ENCODE measurements around the gene WNT9A.

Gene WNT9A

GRCh38 chr1:227907439-227908015 is 40.2 kb downstream of the WNT9A start:
- no peak for DNase-seq

DNA sequence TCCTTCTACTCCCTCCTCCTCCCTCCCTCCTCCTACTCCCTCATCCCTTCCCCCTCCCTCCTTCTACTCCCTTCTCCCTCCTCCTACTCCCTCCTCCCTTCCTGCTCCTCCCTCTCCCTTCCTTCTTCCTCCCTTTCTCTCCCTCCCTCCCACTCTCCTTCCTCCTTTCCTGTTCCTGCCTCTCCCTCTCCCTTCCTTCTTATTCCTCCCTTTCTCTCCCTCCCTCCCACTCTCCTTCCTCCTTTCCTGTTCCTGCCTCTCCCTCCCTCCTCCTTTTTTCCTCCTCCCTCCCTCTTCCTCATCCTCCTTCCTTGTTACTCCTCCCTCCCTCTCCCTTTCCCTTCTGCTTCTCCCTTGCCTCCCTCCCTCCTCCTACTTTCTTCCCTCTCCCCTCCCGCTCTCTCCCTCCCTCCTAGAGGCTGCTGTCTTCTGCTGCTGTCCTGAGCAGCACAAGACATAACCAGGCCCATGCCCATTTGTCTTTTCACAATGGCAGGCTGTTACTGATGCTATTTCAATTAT is 41.1 kb downstream of the WNT9A start:
- DNase-seq, result no peak

- DNase-seq, result no peak
Observed at GRCh38 chr1:227905573-227906487, 41.9 kb downstream of the WNT9A start.

GRCh38 chr1:227904541-227905335 is 43.0 kb downstream of the WNT9A start:
- no peak for DNase-seq

DNA sequence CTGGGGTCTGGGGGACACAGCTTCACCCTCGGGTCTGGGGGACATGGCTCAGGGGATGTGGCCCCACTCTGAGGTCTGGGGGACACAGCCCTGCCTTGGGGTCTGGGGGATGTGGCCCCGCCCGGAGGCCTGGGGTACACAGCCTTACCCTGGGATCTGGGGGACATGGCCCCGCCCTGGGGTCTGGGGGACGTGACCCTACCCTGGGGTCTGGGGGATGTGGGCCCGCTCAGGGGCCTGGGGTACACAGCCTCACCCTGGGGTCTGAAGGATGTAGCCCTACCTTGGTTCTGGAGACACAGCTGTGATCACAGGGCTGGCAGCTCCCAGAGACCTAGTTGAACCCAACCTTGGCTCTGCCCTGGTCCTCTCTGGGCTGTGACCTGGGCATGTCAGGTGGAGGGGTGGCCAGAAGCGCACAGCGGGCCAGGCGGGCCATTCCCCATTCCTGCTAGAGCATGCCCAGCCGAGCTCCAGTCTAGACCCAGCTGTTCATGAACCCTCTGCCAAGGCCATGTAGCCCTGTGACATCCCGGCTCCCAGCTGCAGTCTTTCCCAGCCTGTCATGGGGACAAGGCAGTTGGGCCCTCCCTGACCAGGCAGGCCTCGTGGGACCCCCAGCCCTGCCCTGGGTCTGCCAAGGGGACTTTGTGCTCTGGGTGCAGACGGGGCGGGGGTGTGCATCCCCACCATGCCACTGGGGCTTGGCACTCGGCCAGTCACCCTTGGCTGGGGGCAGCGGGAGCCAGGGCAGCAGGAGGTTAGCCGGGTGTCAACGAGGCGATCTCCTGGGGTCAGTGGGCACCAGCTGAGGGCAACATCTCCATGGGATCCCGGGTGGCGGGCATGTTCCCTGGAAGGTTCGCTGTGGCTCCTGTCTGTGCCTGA is 43.9 kb downstream of the WNT9A start:
- no peak for DNase-seq

DNA sequence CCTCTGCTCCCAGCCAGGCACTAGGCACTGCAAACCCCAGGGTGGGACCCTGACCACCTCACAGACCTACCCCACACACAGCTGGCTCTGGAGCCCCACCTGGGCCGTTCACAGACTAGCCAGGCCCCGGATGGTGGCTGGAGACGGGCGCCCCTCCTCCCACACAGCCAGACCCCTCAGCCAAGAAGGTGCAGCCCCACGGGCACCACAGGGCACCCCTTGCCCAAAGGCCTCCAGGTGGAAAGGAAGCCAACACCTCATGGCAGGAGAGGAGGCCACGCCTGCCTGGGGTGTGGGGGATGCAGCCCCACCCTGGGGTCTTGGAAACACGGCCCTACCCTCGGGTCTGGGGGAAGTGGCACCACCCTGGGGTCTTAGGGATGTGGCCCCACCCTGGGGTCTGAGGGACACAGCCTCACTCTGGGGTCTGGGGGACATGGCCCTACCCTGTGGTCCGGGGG is 44.6 kb downstream of the WNT9A start:
- no peak for DNase-seq

- DNase-seq, result no peak
Observed at GRCh38 chr1:227902641-227902990, 45.1 kb downstream of the WNT9A start.

DNA sequence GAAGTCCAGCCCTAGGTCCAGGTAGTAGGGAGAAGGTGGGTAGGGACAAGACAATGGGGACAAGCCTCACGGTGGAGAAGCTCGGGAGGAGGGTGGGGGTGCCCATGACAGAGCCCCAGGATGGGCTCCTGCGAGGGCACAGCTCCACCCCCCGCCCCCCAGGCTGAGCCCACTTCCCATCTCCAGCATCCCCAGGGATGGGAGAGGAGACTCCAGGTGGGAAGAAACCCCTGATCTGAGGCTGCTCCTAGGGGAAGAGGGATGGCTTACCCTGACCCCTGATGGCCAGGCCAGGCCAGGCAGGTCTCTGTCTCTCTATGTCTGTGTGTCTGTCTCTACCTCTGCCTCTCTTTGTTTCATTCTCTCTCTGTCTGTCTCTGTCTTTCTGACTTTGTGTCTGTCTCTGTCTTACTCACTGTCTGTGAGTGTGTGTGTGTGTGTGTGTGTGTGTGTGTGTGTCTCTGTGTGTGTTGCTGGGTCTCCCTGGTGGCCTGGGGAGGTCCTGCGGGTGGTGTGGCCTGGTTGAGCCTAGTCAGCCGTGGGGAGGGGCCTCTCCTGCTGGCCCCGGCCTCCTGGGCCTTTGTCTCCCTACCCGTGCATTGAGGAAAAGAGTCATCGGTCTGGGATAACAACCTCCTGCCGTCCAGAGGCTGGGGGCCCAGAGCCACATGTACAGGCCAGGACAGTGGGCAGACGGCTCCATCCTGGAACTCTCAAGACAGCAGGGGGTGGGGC is 45.7 kb downstream of the WNT9A start:
- DNase-seq, result no peak

- DNase-seq, result no peak
Observed at GRCh38 chr1:227901239-227901905, 46.4 kb downstream of the WNT9A start.

DNA sequence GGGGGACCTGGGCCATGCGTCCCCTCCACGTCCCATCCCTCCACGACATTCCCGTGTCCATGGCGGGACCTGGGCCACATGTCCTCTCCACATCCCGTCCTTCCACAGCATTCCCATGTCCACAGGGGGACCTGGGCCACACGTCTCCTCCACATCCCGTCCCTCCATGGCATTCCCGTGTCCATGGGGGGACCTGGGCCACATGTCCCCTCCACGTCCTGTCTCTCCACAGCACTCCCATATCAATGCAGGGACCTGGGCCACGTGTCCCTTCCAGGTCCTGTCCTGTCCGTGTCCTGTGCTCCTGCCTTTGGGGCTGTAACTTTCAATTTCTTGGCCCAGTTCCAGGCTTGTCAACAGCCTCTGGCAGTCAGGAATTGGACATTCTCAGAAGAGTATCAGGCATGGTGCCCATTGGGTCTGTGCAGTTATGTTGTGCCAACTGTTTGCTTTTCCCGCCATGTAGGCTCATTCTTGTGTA is 47.1 kb downstream of the WNT9A start:
- DNase-seq, result no peak

DNA sequence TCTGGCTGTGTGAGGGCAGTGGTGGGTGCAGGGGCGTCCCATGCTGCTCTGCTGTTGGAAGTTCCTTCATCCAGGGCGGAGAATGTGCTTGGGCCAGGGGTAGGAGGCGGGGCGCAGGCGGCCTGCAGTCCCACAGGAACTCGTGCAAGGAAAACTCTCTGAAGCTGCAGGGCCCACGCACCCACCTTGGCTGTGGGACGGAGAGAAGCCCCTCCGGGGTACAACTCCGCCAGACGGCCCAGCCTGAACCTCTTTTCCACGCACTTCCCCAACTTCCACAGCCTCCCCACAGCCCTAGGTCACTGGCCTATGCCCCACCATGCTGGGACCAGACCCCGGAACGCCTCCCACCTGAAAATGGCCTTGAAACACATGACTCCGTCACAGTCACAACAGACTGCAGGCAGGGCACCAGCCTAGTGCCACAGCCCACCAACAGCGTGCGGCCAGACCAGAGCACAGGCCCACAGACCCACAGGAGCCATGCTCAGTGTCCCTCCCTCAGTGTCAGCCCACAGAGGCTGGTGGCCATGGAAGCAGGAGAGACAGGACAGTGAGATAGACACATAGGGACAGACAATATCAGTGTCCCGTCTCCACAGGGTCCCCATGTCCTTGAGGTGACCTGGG is 47.8 kb downstream of the WNT9A start:
- DNase-seq, result no peak

DNA sequence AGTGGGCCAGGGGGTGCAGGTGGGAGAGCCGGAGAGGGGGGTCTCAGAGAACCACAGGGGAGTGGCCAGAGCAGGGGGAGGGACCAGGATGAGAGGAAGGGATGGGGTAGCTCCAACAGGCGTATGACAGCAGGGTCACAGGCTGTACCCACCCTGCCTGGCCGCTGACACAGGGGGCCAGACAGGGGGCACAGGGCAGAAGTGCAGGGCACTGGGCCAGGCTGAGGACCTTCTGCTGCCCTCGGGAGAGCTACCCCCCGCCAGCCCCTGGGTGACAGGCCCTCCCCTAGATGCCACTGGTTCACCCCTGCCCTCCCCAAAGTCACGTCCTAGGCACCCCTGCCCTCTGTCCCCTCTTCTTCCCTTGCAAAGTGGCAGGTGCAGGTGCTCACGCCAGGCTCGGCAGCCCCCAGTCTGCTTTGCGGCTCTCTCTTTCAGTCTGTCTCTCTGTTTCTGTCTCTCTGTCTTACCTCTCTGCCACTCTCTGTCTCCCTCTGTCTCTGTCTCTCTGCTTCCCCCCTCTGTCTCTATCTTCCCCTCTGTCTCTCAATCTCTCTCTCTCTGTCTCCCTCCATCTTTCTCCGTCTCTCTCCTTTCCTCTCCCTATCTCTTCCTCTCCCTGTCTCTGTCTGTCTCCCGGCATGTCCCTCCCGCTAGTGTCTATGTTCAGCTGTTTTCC is 48.5 kb downstream of the WNT9A start:
- no peak for DNase-seq

GRCh38 chr1:227898502-227899140 is 49.1 kb downstream of the WNT9A start:
- no peak for DNase-seq

DNA sequence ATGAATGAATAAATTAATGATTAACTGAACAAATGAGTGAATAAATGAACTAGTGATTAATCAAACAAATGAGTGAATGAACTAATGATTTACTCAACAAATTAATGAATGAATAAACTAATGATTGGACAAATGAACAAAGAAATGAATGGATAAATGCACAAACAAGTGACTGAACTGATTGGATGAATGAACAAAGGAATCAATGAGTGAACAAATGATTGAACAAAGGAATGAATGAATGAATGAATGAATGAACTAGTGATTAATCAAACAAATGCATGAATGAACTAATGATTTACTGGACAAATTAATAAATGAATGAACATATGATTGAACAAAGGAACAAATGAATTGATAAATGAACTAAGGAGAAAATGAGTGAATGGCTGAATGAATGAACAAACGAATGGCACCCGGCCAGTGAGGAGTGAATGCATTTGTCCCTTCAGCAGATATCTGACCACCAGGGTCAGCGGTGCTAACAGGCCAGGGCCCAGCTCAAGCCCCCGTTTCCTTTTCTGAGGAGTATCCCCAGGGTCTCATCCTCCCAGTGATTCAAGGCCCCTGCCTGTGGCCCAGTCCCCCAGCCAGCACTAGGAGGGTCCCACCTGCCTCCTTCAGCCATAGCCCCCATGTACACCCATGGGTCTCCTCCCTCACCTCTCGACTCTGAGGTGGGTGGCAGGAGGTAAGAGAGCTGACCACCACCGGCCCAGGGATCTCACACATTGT is 49.9 kb downstream of the WNT9A start:
- DNase-seq, result no peak

GRCh38 chr1:227896710-227897655 is 50.7 kb downstream of the WNT9A start:
- no peak for DNase-seq

DNA sequence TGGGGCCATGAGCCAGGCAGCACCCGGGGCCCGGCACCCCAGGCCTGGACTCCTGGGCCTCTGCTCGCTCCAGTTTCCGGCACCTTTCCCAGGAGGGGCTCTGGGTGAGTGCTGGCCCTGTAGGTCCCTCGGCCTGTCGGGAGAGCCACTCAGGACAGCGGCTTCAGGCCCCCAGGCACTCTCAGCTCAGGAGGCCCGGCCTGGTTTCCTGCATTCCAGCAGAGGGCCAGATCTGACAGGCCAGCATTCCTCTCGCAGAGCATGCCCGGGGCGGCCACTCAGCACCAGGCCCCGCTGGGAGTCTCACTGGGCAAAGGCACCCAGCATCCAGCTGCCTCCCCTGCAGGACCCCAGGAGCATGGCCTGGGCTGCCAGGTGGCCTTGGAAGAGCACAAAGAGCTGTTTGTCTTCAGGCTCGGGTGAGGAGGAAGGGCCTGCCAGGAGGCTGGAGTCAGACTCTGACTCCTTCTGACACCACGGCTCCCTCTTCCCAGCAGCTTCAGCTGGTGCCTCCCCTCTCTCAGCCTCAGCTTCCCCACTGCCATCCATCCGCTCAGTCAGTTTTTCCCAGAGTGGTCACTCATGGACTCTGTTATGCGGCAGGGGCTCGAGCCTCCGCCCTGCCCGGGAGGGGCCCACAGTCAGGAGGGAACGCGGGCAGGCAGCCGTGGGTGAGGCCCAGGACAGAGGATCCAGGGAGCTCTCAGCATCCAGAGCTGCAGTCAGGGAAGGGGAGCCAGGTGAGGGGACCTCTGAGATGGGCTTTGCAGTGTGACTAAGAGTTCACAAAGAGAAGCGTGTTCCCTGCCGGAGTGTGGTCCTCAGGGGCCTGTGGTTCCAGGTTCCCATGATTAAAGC is 51.7 kb downstream of the WNT9A start:
- DNase-seq, result no peak

All from NCI-H1417 (cell line).